NB4 (cell line): Measurements from ENCODE around the gene DHRS12.

Experiments used
- DNase-seq: peaks from one replicate; pipeline ENCODE4 v3.0.0; 2010; ENCODE audit warnings: low read depth
- H3K4me3 ChIP-seq: one replicate; pipeline ENCODE4 v1.5.1; 2011; ENCODE audit warnings: mild to moderate bottlenecking, low read depth, low read length, moderate library complexity
- MYC ChIP-seq: IDR thresholded peaks from 2 replicates; pipeline ENCODE4 v1.6.1; 2011; ENCODE audit warnings: low read depth, low read length
- POLR2A ChIP-seq: IDR thresholded peaks from 2 replicates; pipeline ENCODE4 v1.6.1; 2011; ENCODE audit warnings: mild to moderate bottlenecking; ENCODE audit not compliant: insufficient read length; ENCODE audit errors: extremely low read depth
- TF ChIP-seq, protein P1 (sequence below): IDR thresholded peaks from 2 replicates; pipeline ENCODE4 v1.6.1; 2011; ENCODE audit warnings: low read depth, low read length
- TF ChIP-seq, protein P2 (sequence below): IDR thresholded peaks from one replicate; pipeline ENCODE4 v1.5.1; 2012; ENCODE audit warnings: low read depth, low read length

Gene DHRS12

DNA sequence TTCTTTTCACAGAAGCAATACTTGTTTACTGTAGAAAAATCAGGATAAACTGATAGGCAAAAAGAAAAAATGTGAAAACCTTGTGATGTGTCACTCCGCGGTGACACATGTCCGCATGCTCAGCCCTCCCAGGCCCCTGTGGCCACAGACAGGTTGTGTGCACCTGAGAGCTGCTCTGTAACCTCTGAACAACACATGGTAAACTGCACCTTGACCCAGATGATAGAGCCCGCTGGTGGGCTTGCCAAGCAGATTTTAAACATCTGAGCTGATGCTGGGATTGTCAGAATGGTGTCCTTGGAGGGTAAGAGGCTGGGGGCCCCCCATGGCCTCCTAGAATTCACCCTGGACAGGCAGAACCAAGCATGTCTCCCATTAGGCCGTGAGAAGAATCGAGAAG, 33.8 kb downstream of the DHRS12 start:
- no peak for DNase-seq
- H3K4me3 ChIP-seq, result no peak overlapping the region
- TF ChIP-seq, protein P1, sequence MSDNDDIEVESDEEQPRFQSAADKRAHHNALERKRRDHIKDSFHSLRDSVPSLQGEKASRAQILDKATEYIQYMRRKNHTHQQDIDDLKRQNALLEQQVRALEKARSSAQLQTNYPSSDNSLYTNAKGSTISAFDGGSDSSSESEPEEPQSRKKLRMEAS, result no peak
- TF ChIP-seq MYC (no peak), POLR2A (no peak)
- TF ChIP-seq, protein P2, sequence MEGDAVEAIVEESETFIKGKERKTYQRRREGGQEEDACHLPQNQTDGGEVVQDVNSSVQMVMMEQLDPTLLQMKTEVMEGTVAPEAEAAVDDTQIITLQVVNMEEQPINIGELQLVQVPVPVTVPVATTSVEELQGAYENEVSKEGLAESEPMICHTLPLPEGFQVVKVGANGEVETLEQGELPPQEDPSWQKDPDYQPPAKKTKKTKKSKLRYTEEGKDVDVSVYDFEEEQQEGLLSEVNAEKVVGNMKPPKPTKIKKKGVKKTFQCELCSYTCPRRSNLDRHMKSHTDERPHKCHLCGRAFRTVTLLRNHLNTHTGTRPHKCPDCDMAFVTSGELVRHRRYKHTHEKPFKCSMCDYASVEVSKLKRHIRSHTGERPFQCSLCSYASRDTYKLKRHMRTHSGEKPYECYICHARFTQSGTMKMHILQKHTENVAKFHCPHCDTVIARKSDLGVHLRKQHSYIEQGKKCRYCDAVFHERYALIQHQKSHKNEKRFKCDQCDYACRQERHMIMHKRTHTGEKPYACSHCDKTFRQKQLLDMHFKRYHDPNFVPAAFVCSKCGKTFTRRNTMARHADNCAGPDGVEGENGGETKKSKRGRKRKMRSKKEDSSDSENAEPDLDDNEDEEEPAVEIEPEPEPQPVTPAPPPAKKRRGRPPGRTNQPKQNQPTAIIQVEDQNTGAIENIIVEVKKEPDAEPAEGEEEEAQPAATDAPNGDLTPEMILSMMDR, result no peak

DNA sequence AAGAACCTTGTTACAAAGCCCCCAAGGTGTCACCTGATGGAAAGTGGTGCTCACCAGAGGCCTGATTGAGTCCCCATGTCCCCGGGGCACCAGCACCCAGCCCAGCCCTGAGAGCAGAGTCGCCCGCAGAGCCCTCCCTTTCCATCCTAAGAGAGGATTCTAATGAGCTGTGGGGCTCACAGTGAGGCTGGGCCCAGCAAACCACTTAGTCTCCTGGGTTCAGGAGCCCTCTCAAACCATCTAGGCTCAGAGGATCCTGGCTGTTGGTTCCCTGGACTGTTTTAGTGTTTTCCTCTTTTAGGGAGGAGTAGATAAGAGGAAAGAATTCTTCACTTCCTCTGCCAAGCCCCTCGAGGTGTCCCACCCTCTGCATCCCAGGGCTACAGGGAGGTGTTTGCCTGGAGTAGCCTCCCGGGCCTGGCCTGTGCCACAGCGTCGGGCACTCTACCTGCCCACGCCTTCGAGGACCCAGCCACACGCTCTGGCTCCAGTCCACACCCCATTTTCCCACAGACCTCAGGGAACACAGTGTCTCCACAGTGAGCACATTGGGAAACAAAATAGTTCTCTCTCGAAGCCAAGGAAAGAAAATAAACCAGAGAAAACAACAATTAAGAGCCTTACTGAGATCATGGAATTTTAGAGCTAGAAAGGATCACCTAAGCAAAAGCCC, 34.4 kb downstream of the DHRS12 start:
- H3K4me3 ChIP-seq, result no peak overlapping the region
- TF ChIP-seq POLR2A, result no peak
- TF ChIP-seq, protein P1, result no peak
- TF ChIP-seq, protein P2, result no peak
- TF ChIP-seq MYC, result no peak
- DNase-seq, result no peak

DNA sequence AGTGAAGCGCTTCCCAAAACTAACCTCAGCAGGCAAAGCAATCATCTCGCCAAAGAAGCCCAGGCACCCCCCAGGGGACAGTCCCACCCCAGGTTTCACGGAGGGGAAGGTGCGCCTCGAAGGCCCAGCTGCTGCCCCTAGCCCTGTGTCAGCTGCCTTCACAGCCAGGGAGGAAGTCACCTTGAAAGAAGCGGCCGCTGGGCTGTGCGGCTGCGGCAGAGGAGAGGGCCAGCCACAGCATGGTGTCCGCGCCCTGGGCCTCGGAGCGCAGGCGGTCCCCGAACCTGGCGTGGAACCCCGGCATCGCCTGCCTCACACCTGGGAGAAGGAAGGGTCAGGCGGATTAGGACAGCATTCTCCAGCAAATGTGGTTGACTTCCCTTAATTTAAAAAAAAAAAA, 35.0 kb downstream of the DHRS12 start:
- TF ChIP-seq POLR2A, result no peak
- DNase-seq, result no peak
- no peak overlapping the region for H3K4me3 ChIP-seq

DNA sequence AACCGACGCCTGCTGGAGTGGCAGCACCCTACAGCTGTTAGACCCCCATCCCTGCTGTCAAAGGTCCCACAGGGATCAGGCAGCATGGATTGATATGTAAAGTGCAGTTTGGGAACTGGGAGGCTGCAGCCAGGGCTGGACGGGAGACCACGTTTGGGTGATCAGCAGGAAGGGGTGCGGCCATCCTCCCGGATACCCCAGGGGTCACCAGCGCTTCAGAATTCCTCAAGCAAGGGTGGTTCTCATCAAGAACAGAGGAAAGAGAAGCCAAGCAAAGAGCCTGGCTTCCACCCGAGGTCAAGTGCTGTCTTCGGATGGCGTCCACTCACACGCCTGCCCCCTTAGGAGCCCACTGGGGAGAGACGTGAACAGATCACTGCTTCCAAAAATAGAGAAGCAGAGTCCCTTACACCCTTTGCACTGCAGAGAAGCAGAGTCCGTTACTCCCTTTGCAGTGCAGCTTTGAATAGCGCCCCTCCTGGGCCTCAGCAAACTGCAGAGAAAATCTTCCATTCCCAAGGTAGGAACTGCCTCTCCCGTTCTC, 35.5 kb downstream of the DHRS12 start:
- no peak for TF ChIP-seq POLR2A
- TF ChIP-seq, protein P2, result peak; percentile 19
- no peak for DNase-seq
- H3K4me3 ChIP-seq, result no peak overlapping the region

DNA sequence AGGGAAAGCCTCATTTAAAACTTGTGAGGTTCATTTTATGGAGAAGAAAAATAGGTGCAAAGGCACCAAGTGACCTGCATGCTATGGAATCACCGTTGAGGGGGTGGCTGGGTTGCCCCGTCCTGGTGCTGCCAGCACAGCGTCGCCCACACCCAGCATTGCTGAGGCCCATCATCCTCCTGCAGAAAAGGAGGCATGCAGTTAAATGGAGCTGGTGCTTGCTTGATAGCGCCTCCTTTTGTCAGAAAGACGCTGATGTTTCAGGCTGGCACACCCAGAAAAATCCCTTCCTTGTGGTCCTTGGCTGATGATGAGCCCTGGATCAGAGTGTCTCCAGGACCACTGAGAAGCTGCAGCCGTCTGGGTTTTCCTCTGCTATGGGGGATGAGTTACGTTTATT, 36.9 kb downstream of the DHRS12 start:
- peak; percentile 46 for DNase-seq
- no peak overlapping the region for H3K4me3 ChIP-seq
- TF ChIP-seq, protein P1, result peak; percentile 30; the same call in 1 of the 2 replicates
- no peak for TF ChIP-seq MYC
- TF ChIP-seq, protein P2, result peak; percentile 35

DNA sequence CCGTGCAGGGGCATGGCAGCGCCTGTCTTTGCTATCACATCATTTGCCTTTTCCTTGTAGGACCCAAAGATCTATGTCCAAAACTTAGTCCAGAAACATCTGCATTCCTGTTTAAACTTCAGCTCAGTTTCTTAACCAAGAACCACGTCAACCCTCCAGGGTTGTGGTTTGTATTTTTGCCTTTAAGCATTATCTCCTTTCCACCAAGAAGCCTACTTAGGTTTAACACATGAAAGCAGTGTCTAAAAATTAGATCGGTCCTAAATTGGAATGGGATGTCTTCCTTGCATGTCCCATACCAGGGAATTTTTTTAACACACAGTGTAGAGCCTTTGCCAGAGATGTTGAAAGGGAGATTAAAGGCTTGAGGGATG, 38.8 kb downstream of the DHRS12 start:
- no peak for TF ChIP-seq POLR2A
- TF ChIP-seq, protein P1, result no peak
- TF ChIP-seq MYC, result no peak
- TF ChIP-seq, protein P2, result no peak
- no peak overlapping the region for H3K4me3 ChIP-seq
- DNase-seq, result no peak
